ENCODE data around the gene TMEM271.

GRCh38 chr4:535924-536281 lies 40.2 kb downstream of the TMEM271 start:
- no peak for TF ChIP-seq CTCF (IDR thresholded peaks at IDR 0.05)
- TF ChIP-seq POLR2A (IDR thresholded peaks at IDR 0.05): no peak

Measured in uterus (tissue), 2 donors.